B cell (primary cell): ENCODE measurements around the gene RHOT2.

Experiments
- EZH2 ChIP-seq: IDR thresholded peaks from 2 replicates; pipeline ENCODE4 v1.6.1; 2012; ENCODE audit warnings: borderline replicate concordance, low read depth, mild to moderate bottlenecking, moderate library complexity, low read length; ENCODE audit not compliant: insufficient read depth, poor library complexity, severe bottlenecking
- TF ChIP-seq, protein P1 (sequence below): fragments of 200-600 bp; IDR thresholded peaks from one replicate; pipeline ENCODE4 v1.8.0; 2022; ENCODE audit warnings: antibody characterized with exemption, mild to moderate bottlenecking

DNA sequence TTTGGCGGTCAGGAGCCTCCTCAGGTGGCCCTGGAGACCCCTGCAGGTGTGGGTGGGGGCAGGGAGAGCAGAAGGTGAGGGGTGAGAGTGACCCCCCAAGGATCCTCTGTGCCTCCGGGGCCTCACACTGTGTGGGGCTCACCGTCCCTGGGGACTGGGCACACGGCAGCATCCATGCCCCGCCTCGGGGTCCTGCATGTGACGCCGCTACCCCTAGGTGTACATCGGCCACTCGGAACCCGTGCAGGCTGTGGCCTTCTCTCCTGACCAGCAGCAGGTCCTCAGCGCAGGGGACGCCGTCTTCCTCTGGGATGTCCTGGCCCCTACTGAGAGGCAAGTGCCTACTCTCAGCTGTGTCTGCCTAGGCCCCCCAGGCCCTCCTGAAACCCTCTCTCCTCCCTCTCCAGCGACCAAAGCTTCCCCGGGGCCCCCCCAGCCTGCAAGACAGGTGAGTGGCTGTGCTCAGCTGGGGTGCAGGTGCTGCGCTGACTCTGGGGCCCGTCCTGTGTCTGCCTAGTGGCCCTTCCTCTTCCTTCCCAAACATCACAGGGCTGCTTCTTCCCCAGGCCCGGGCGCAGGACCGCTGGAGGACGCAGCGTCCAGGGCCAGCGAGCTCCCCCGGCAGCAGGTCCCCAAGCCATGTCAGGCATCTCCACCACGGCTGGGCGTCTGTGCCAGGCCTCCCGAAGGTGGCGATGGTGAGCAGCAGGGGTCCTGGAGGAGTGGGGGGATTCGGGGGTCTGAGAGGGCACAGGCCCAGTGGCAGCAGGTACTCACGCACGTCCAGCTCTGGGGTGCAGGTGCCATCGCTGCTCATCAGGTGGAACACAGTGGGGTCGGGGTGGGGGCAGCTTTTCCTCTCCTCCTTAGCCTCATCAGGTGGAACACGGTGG lies 9.0 kb upstream of the RHOT2 start:
- TF ChIP-seq, protein P1, sequence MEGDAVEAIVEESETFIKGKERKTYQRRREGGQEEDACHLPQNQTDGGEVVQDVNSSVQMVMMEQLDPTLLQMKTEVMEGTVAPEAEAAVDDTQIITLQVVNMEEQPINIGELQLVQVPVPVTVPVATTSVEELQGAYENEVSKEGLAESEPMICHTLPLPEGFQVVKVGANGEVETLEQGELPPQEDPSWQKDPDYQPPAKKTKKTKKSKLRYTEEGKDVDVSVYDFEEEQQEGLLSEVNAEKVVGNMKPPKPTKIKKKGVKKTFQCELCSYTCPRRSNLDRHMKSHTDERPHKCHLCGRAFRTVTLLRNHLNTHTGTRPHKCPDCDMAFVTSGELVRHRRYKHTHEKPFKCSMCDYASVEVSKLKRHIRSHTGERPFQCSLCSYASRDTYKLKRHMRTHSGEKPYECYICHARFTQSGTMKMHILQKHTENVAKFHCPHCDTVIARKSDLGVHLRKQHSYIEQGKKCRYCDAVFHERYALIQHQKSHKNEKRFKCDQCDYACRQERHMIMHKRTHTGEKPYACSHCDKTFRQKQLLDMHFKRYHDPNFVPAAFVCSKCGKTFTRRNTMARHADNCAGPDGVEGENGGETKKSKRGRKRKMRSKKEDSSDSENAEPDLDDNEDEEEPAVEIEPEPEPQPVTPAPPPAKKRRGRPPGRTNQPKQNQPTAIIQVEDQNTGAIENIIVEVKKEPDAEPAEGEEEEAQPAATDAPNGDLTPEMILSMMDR: no peak
- no peak for TF ChIP-seq EZH2
